ENCODE measurements around the gene MYRIP.

- TF ChIP-seq POLR2A (IDR thresholded peaks at IDR 0.05; ENCODE audit: extremely low read depth, insufficient read length) (no peak), CTCF (IDR thresholded peaks at IDR 0.05; ENCODE audit: low read depth, low read length) (no peak)
These were observed 127.4 kb downstream of the MYRIP start for GRCh38 chr3:39936848-39937247.
